ENCODE results near the gene NCOA7. TPM values are rescaled to one million over a fixed set of nuclear protein-coding genes. Genes with fewer than 3 reads are reported as not detected.

NCOA7 gene
- total and polyA plus RNA-seq, 5 donors, result 5.9 to 18.6 (median 16.9) TPM

GRCh38 chr6:125940247-125941041 is 149.7 kb downstream of the NCOA7 start:
- ATAC-seq (no peak), DNase-seq (no peak)
- Histone ChIP-seq H3K27me3 (ENCODE audit: control insufficient read depth, insufficient read depth) (no peaks in the 10 kb centered on the region), H3K4me3 (ENCODE audit: low read length) (no peak overlapping the region), H3K9me3 (ENCODE audit: control insufficient read depth, low read length) (no peaks in the 10 kb centered on the region), H3K27ac (ENCODE audit: low read length) (no peak overlapping the region), H3K4me1 (ENCODE audit: control insufficient read depth, insufficient read depth, low read length) (peaks cover 2% of the 10 kb centered on the region)
- intact Hi-C loops (cut with DNase I), result no loop called here
- WGBS, result 62% methylated on average over 5 of the region's 5 CpGs

- H3K27me3 ChIP-seq (ENCODE audit: control insufficient read depth, insufficient read depth), result no peaks in the 10 kb centered on the region
- 93% methylated on average over 10 of the region's 10 CpGs for WGBS
- intact Hi-C loops (cut with DNase I), result no loop called here
- no peak for ATAC-seq
- no peak overlapping the region for H3K4me3 ChIP-seq (ENCODE audit: low read length)
- H3K27ac ChIP-seq (ENCODE audit: low read length), result no peak overlapping the region
- H3K9me3 ChIP-seq (ENCODE audit: control insufficient read depth, low read length), result no peaks in the 10 kb centered on the region
- DNase-seq, result no peak
- peaks cover 2% of the 10 kb centered on the region for H3K4me1 ChIP-seq (ENCODE audit: control insufficient read depth, insufficient read depth, low read length)
Observed at GRCh38 chr6:125942672-125943527, 152.1 kb downstream of the NCOA7 start.

GRCh38 chr6:125943528-125944433 is 153.0 kb downstream of the NCOA7 start:
- no peak overlapping the region for H3K4me3 ChIP-seq (ENCODE audit: low read length)
- ATAC-seq, result no peak
- no peaks in the 10 kb centered on the region for H3K27me3 ChIP-seq (ENCODE audit: control insufficient read depth, insufficient read depth)
- H3K4me1 ChIP-seq (ENCODE audit: control insufficient read depth, insufficient read depth, low read length), result peaks cover 2% of the 10 kb centered on the region
- no peak for DNase-seq
- intact Hi-C loops (cut with DNase I), result no loop called here
- WGBS, result 72% methylated on average over 4 of the region's 4 CpGs
- H3K27ac ChIP-seq (ENCODE audit: low read length), result no peak overlapping the region
- H3K9me3 ChIP-seq (ENCODE audit: control insufficient read depth, low read length), result no peaks in the 10 kb centered on the region

- ATAC-seq (peak; percentile 90), DNase-seq (peak; percentile 85 to 93 (median 86))
- peaks cover 2% of the 10 kb centered on the region for H3K4me1 ChIP-seq (ENCODE audit: control insufficient read depth, insufficient read depth, low read length)
- no peak overlapping the region for H3K4me3 ChIP-seq (ENCODE audit: low read length)
- no peaks in the 10 kb centered on the region for H3K9me3 ChIP-seq (ENCODE audit: control insufficient read depth, low read length)
- intact Hi-C loops (cut with DNase I), result no loop called here
- WGBS, result 18% methylated on average over 5 of the region's 5 CpGs
- no peaks in the 10 kb centered on the region for H3K27me3 ChIP-seq (ENCODE audit: control insufficient read depth, insufficient read depth)
- no peak overlapping the region for H3K27ac ChIP-seq (ENCODE audit: low read length)
Observed at GRCh38 chr6:125944434-125944816, 153.7 kb downstream of the NCOA7 start.

GRCh38 chr6:125944896-125945295 is 154.1 kb downstream of the NCOA7 start:
- intact Hi-C loops (cut with DNase I), result no loop called here
- Histone ChIP-seq H3K4me1 (ENCODE audit: control insufficient read depth, insufficient read depth, low read length) (peaks cover 2% of the 10 kb centered on the region), H3K9me3 (ENCODE audit: control insufficient read depth, low read length) (no peaks in the 10 kb centered on the region), H3K27me3 (ENCODE audit: control insufficient read depth, insufficient read depth) (no peaks in the 10 kb centered on the region), H3K4me3 (ENCODE audit: low read length) (no peak overlapping the region), H3K27ac (ENCODE audit: low read length) (no peak overlapping the region)
- 53% methylated on average over 1 of the region's 1 CpG for WGBS
- DNase-seq (no peak), ATAC-seq (no peak)

- H3K4me3 ChIP-seq (ENCODE audit: low read length), result no peak overlapping the region
- no peaks in the 10 kb centered on the region for H3K4me1 ChIP-seq (ENCODE audit: control insufficient read depth, insufficient read depth, low read length)
- intact Hi-C loops (cut with DNase I), result no loop called here
- no peak overlapping the region for H3K27ac ChIP-seq (ENCODE audit: low read length)
- WGBS, result 42% methylated on average over 1 of the region's 1 CpG
- no peaks in the 10 kb centered on the region for H3K27me3 ChIP-seq (ENCODE audit: control insufficient read depth, insufficient read depth)
- ATAC-seq (peak; percentile 58 to 75), DNase-seq (peak in 1 of 3 donors; percentile 25)
- no peaks in the 10 kb centered on the region for H3K9me3 ChIP-seq (ENCODE audit: control insufficient read depth, low read length)
Observed at GRCh38 chr6:125945378-125946141, 154.8 kb downstream of the NCOA7 start.

GRCh38 chr6:125947615-125948014 is 156.9 kb downstream of the NCOA7 start:
- Histone ChIP-seq H3K4me1 (ENCODE audit: control insufficient read depth, insufficient read depth, low read length) (no peaks in the 10 kb centered on the region), H3K4me3 (ENCODE audit: low read length) (no peak overlapping the region), H3K9me3 (ENCODE audit: control insufficient read depth, low read length) (no peaks in the 10 kb centered on the region), H3K27me3 (ENCODE audit: control insufficient read depth, insufficient read depth) (no peaks in the 10 kb centered on the region), H3K27ac (ENCODE audit: low read length) (no peak overlapping the region)
- intact Hi-C loops (cut with DNase I), result no loop called here
- peak in 2 of 3 donors; percentile 39 to 68 for DNase-seq
- 76% methylated on average over 2 of the region's 2 CpGs for WGBS
- peak in 1 of 2 donors; percentile 37 for ATAC-seq

- Histone ChIP-seq H3K4me3 (ENCODE audit: low read length) (no peak overlapping the region), H3K27me3 (ENCODE audit: control insufficient read depth, insufficient read depth) (no peaks in the 10 kb centered on the region), H3K4me1 (ENCODE audit: control insufficient read depth, insufficient read depth, low read length) (no peaks in the 10 kb centered on the region), H3K9me3 (ENCODE audit: control insufficient read depth, low read length) (no peaks in the 10 kb centered on the region), H3K27ac (ENCODE audit: low read length) (no peak overlapping the region)
- intact Hi-C loops (cut with DNase I), result no loop called here
- no peak for DNase-seq
- WGBS, result 88% methylated on average over 3 of the region's 3 CpGs
- no peak for ATAC-seq
Observed at GRCh38 chr6:125948455-125948854, 157.7 kb downstream of the NCOA7 start.

- DNase-seq, result no peak
- WGBS, result 68% methylated on average over 2 of the region's 2 CpGs
- Histone ChIP-seq H3K4me3 (ENCODE audit: low read length) (no peak overlapping the region), H3K4me1 (ENCODE audit: control insufficient read depth, insufficient read depth, low read length) (no peaks in the 10 kb centered on the region), H3K27ac (ENCODE audit: low read length) (no peak overlapping the region), H3K27me3 (ENCODE audit: control insufficient read depth, insufficient read depth) (no peaks in the 10 kb centered on the region), H3K9me3 (ENCODE audit: control insufficient read depth, low read length) (no peaks in the 10 kb centered on the region)
- ATAC-seq, result no peak
- intact Hi-C loops (cut with DNase I), result no loop called here
Observed at GRCh38 chr6:125949069-125949468, 158.3 kb downstream of the NCOA7 start.

- 86% methylated on average over 6 of the region's 6 CpGs for WGBS
- Histone ChIP-seq H3K27me3 (ENCODE audit: control insufficient read depth, insufficient read depth) (no peaks in the 10 kb centered on the region), H3K4me1 (ENCODE audit: control insufficient read depth, insufficient read depth, low read length) (no peaks in the 10 kb centered on the region), H3K27ac (ENCODE audit: low read length) (no peak overlapping the region), H3K9me3 (ENCODE audit: control insufficient read depth, low read length) (no peaks in the 10 kb centered on the region), H3K4me3 (ENCODE audit: low read length) (no peak overlapping the region)
- ATAC-seq, result no peak
- intact Hi-C loops (cut with DNase I), result loop anchor here in 3 of 4 donors (10.0 kb wide), 3 partner anchors 45 to 145 kb away; no protein-coding TSS in a partner anchor
- DNase-seq, result no peak
Observed at GRCh38 chr6:125950293-125950692, 159.5 kb downstream of the NCOA7 start.
